ENCODE results near the gene MICALL1.

The MICALL1 gene

DNA sequence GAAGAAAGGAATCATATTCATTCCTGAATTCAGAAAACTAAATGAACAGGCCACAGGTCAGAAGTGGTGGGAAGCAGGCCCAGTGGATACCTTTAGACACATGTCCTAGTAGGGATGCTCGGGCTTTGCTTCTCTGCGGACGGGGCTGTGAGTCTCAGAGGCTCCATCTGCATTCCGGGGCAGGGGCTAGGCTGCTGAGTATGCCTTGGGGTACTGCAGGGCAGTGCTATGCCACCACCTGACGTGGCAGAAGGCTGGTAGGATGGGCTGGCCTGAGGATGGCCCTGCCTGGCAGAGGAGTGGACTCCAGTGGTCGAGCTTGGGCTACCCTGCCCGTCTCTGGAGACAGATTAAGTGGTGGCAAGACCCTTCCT is 37.7 kb downstream of the MICALL1 start:
- TF ChIP-seq, protein P1, sequence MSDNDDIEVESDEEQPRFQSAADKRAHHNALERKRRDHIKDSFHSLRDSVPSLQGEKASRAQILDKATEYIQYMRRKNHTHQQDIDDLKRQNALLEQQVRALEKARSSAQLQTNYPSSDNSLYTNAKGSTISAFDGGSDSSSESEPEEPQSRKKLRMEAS (IDR thresholded peaks at IDR 0.05) = no peak
- TF ChIP-seq CREB1 (IDR thresholded peaks at IDR 0.05; ENCODE audit: low read depth) = no peak
- no peak for TF ChIP-seq TAF1 (IDR thresholded peaks at IDR 0.05; ENCODE audit: low read depth)
- TF ChIP-seq EGR1 (IDR thresholded peaks at IDR 0.05) = no peak
- TF ChIP-seq YY1 (IDR thresholded peaks at IDR 0.05; ENCODE audit: low read depth) = no peak
- no peak for TF ChIP-seq TEAD4 (IDR thresholded peaks at IDR 0.05)
- no peak for TF ChIP-seq FOXM1 (IDR thresholded peaks at IDR 0.05; ENCODE audit: borderline replicate concordance, low read depth)
- TF ChIP-seq RAD21 (IDR thresholded peaks at IDR 0.05; ENCODE audit: low read depth) = no peak
- TF ChIP-seq NFIC (IDR thresholded peaks at IDR 0.05) = no peak
- TF ChIP-seq TCF12 (IDR thresholded peaks at IDR 0.05; ENCODE audit: low read depth) = no peak
- TF ChIP-seq, protein P2, sequence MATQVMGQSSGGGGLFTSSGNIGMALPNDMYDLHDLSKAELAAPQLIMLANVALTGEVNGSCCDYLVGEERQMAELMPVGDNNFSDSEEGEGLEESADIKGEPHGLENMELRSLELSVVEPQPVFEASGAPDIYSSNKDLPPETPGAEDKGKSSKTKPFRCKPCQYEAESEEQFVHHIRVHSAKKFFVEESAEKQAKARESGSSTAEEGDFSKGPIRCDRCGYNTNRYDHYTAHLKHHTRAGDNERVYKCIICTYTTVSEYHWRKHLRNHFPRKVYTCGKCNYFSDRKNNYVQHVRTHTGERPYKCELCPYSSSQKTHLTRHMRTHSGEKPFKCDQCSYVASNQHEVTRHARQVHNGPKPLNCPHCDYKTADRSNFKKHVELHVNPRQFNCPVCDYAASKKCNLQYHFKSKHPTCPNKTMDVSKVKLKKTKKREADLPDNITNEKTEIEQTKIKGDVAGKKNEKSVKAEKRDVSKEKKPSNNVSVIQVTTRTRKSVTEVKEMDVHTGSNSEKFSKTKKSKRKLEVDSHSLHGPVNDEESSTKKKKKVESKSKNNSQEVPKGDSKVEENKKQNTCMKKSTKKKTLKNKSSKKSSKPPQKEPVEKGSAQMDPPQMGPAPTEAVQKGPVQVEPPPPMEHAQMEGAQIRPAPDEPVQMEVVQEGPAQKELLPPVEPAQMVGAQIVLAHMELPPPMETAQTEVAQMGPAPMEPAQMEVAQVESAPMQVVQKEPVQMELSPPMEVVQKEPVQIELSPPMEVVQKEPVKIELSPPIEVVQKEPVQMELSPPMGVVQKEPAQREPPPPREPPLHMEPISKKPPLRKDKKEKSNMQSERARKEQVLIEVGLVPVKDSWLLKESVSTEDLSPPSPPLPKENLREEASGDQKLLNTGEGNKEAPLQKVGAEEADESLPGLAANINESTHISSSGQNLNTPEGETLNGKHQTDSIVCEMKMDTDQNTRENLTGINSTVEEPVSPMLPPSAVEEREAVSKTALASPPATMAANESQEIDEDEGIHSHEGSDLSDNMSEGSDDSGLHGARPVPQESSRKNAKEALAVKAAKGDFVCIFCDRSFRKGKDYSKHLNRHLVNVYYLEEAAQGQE (IDR thresholded peaks at IDR 0.05; ENCODE audit: low read depth) = no peak
- TF ChIP-seq, protein P3, sequence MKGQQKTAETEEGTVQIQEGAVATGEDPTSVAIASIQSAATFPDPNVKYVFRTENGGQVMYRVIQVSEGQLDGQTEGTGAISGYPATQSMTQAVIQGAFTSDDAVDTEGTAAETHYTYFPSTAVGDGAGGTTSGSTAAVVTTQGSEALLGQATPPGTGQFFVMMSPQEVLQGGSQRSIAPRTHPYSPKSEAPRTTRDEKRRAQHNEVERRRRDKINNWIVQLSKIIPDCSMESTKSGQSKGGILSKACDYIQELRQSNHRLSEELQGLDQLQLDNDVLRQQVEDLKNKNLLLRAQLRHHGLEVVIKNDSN (IDR thresholded peaks at IDR 0.05) = no peak
- no peak for TF ChIP-seq EP300 (IDR thresholded peaks at IDR 0.05; ENCODE audit: borderline replicate concordance)
- TF ChIP-seq CEBPB (IDR thresholded peaks at IDR 0.05) = no peak
- TF ChIP-seq ZBTB7A (IDR thresholded peaks at IDR 0.05; ENCODE audit: low read depth) = no peak

- TF ChIP-seq, protein P2 (IDR thresholded peaks at IDR 0.05; ENCODE audit: low read depth) = no peak
Measured at GRCh38 chr22:37951305-37951704, 45.2 kb downstream of the MICALL1 start.

DNA sequence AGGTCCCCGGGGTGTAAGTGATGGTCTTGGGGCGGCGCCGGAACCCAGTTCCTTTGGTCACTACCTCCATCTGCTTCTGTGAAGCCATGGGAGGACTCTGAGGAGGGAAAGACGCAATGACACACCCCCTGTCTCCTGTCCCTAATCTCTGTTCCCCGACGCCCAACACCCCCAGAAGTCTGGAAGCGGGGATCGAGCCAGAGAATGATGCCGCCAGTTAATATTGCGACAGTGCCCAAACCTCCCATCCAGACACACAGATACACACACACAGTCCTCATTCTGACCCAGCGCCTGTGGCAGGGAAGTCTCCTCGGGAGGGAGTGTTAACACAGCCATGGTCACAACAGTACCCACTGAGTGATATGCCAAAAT is 47.0 kb downstream of the MICALL1 start:
- TF ChIP-seq CREB1 (IDR thresholded peaks at IDR 0.05; ENCODE audit: low read depth) (no peak), YY1 (IDR thresholded peaks at IDR 0.05; ENCODE audit: low read depth) (no peak), NFIC (IDR thresholded peaks at IDR 0.05) (no peak), TEAD4 (IDR thresholded peaks at IDR 0.05) (no peak), EGR1 (IDR thresholded peaks at IDR 0.05) (no peak), ZBTB7A (IDR thresholded peaks at IDR 0.05; ENCODE audit: low read depth) (no peak), TAF1 (IDR thresholded peaks at IDR 0.05; ENCODE audit: low read depth) (no peak), FOXM1 (IDR thresholded peaks at IDR 0.05; ENCODE audit: borderline replicate concordance, low read depth) (no peak), TCF12 (IDR thresholded peaks at IDR 0.05; ENCODE audit: low read depth) (no peak), CEBPB (IDR thresholded peaks at IDR 0.05) (no peak), RAD21 (IDR thresholded peaks at IDR 0.05; ENCODE audit: low read depth) (no peak), EP300 (IDR thresholded peaks at IDR 0.05; ENCODE audit: borderline replicate concordance) (no peak)
- TF ChIP-seq, protein P1 (IDR thresholded peaks at IDR 0.05) = no peak
- TF ChIP-seq, protein P2 (IDR thresholded peaks at IDR 0.05; ENCODE audit: low read depth) = no peak
- TF ChIP-seq, protein P3 (IDR thresholded peaks at IDR 0.05) = no peak

DNA sequence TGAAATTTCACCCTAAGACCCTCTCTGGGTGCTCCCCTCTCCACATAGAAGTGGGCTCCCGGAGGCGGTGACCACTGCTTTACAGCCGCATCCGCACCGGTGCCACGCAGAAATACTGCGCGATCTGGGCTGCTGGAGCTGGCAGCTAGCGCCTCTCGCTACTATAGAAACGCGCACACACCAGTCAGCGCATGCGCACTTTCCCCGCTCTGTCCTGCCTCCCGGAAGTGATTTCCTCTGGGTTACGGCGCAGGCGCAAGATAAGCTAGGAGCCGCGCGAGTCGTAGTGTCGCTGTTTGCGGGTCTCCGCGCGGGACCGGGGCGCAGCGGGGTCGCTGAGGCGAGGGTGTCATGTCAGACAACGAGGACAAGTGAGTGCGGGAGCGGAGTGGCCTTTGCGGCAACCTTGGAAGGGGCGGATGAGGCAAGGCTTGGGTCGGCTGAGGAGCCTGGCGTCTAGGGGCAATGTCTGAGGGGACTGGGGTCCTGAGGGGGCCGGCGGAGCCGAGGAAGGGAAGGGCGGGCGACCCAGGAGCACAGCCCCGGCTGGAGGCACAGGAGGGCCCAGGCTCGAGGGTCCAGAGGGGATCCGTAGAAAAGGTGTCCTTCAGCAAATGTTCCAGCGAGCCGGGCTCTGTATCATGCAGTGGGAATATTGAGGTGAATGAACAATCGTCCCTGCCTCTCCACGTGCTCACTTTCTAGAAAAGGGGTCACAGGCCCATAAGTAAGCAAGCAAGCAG is 47.5 kb downstream of the MICALL1 start, which contains the start of the genes C22orf23 and POLR2F:
C22orf23 (minus strand) TSS at position 165 of the 743 bp plus-strand sequence. CDS start 452 bp downstream, outside the sequence.
POLR2F (plus strand) TSS at position 263 of the 743 bp plus-strand sequence; CDS start at position 352, 89 bp downstream.
- no peak for TF ChIP-seq YY1 (IDR thresholded peaks at IDR 0.05; ENCODE audit: low read depth)
- TF ChIP-seq CREB1 (IDR thresholded peaks at IDR 0.05; ENCODE audit: low read depth) = 0 out of 2 replicates have a peak, but pooled peaks have one; percentile 39
- TF ChIP-seq CEBPB (IDR thresholded peaks at IDR 0.05) = no peak
- TF ChIP-seq ZBTB7A (IDR thresholded peaks at IDR 0.05; ENCODE audit: low read depth) = peak; percentile 15; the same call in 1 of the 2 replicates
- TF ChIP-seq, protein P3 (IDR thresholded peaks at IDR 0.05) = 0 out of 2 replicates have a peak, but pooled peaks have one; percentile 8
- TF ChIP-seq TAF1 (IDR thresholded peaks at IDR 0.05; ENCODE audit: low read depth) = peak; percentile 93
- TF ChIP-seq, protein P1 (IDR thresholded peaks at IDR 0.05) = peak; percentile 36; the same call in 1 of the 2 replicates
